ENCODE results near the gene KMT5B.

KMT5B gene

DNA sequence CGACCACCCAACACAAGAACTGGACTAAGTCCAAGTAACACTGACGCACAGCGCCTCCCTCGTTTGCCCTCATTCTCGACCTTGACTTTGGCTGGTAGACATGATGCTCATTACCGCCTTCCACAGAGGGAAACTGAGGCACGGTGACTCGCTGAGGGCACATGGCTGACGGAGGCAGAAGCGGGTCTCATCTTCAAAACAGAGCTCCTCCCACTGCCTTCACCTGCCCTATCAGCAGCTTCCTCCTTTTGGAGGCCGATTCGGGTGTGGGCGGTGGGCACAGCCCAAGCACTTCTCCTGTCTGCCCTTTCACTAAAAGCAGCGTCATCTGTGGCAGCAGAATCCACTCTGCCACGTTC, 2.0 kb upstream of the KMT5B start:
- Histone ChIP-seq H3K9ac (ENCODE audit: low read length) (no peak overlapping the region), H3K4me2 (ENCODE audit: low read depth, low read length) (no peak overlapping the region), H3K27me3 (replicated peaks; ENCODE audit: insufficient read depth, low read length) (peaks cover 11% of the 10 kb centered on the region; the same call in 1 of the 2 replicates), H3K9me3 (replicated peaks; ENCODE audit: insufficient read depth, low read length) (no peaks in the 10 kb centered on the region), H2AFZ (ENCODE audit: low read length) (no peak overlapping the region), H3K27ac (ENCODE audit: low read length) (no peak overlapping the region), H3K36me3 (replicated peaks; ENCODE audit: insufficient read depth, low read length) (no peaks in the 10 kb centered on the region), H3K9me2 (replicated peaks; ENCODE audit: insufficient read depth, low read length) (no peaks in the 10 kb centered on the region), H3K79me2 (ENCODE audit: low read length) (peaks cover 26% of the 10 kb centered on the region), H3K4me3 (ENCODE audit: low read length) (no peak overlapping the region), H3F3A (ENCODE audit: insufficient read depth, low read length) (peaks cover 8% of the 10 kb centered on the region; the same call in 1 of the 2 replicates), H3K4me1 (ENCODE audit: low read length) (peaks cover 16% of the 10 kb centered on the region; the same call in 1 of the 2 replicates), H4K20me1 (ENCODE audit: insufficient read depth, low read length) (no peaks in the 10 kb centered on the region)
- no peak for DNase-seq
- TF ChIP-seq EZH2 (optimal IDR thresholded peaks at IDR 0.05; ENCODE audit: low read depth, low read length) (no peak), EZH2phosphoT487 (IDR thresholded peaks at IDR 0.05; ENCODE audit: low read length) (no peak)
- TF ChIP-seq, protein P1, sequence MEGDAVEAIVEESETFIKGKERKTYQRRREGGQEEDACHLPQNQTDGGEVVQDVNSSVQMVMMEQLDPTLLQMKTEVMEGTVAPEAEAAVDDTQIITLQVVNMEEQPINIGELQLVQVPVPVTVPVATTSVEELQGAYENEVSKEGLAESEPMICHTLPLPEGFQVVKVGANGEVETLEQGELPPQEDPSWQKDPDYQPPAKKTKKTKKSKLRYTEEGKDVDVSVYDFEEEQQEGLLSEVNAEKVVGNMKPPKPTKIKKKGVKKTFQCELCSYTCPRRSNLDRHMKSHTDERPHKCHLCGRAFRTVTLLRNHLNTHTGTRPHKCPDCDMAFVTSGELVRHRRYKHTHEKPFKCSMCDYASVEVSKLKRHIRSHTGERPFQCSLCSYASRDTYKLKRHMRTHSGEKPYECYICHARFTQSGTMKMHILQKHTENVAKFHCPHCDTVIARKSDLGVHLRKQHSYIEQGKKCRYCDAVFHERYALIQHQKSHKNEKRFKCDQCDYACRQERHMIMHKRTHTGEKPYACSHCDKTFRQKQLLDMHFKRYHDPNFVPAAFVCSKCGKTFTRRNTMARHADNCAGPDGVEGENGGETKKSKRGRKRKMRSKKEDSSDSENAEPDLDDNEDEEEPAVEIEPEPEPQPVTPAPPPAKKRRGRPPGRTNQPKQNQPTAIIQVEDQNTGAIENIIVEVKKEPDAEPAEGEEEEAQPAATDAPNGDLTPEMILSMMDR (IDR thresholded peaks at IDR 0.05; ENCODE audit: low read length): no peak

DNA sequence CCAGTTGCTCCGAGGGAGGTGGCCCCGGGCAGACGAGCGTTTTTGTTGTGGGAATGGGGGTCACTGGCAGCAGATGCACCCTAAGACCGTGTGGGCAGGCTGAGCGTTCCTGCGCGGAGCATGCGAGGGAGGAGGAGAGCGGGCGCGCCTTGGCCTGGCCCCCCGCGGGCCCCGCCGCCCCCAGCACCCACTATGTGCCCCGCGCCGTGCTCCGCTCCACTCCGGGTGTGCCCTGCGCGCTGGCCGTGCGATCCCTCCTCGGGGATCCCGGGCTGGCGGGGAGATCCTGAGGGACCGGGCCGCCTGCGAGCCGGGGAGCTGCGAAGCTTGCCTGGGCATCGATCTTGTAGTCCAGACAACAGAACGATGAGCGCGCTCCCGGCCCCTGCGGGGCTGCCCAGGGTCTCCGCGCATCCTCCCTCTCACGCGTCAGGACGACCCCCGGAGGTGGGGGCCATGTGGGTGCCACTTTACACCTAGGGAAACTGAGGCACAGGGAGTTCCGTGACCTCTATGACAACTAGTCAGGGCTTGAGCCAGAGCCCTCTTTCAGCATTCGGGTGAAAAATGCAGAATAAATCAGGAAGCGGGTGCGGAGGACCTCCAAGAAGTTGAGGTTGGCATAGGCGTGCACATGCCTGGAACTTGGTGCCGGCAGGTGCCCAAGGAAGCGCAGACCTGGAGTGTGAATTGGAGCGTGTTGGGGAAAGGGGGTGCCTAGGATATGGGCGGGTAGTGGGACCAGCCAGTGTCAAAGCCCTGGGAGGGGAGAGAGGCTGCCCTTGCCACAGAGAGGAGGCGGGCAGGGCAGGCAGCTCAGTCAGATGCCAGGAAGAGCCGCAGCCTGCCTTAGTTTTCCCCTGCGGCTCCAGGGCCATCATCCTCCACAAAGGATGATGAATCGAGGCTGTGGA, 1.3 kb upstream of the KMT5B start:
- H3K4me2 ChIP-seq (ENCODE audit: low read depth, low read length): peak overlapping the region; percentile 100
- peaks cover 14% of the 10 kb centered on the region for H3F3A ChIP-seq (ENCODE audit: insufficient read depth, low read length)
- DNase-seq: no peak
- no peaks in the 10 kb centered on the region for H3K36me3 ChIP-seq (replicated peaks; ENCODE audit: insufficient read depth, low read length)
- peaks cover 28% of the 10 kb centered on the region for H3K79me2 ChIP-seq (ENCODE audit: low read length)
- H3K4me3 ChIP-seq (ENCODE audit: low read length): peak overlapping the region; percentile 89
- H3K27me3 ChIP-seq (replicated peaks; ENCODE audit: insufficient read depth, low read length): peaks cover 7% of the 10 kb centered on the region; the same call in 1 of the 2 replicates
- peak overlapping the region; percentile 75; the same call in 1 of the 2 replicates for H3K27ac ChIP-seq (ENCODE audit: low read length)
- peak overlapping the region; percentile 100 for H2AFZ ChIP-seq (ENCODE audit: low read length)
- peak overlapping the region; percentile 91 for H3K9ac ChIP-seq (ENCODE audit: low read length)
- H3K4me1 ChIP-seq (ENCODE audit: low read length): peaks cover 17% of the 10 kb centered on the region; the same call in 1 of the 2 replicates
- H3K9me3 ChIP-seq (replicated peaks; ENCODE audit: insufficient read depth, low read length): no peaks in the 10 kb centered on the region
- TF ChIP-seq, protein P1 (IDR thresholded peaks at IDR 0.05; ENCODE audit: low read length): no peak
- TF ChIP-seq EZH2 (optimal IDR thresholded peaks at IDR 0.05; ENCODE audit: low read depth, low read length) (no peak), EZH2phosphoT487 (IDR thresholded peaks at IDR 0.05; ENCODE audit: low read length) (no peak)
- H3K9me2 ChIP-seq (replicated peaks; ENCODE audit: insufficient read depth, low read length): no peaks in the 10 kb centered on the region
- H4K20me1 ChIP-seq (ENCODE audit: insufficient read depth, low read length): no peaks in the 10 kb centered on the region

DNA sequence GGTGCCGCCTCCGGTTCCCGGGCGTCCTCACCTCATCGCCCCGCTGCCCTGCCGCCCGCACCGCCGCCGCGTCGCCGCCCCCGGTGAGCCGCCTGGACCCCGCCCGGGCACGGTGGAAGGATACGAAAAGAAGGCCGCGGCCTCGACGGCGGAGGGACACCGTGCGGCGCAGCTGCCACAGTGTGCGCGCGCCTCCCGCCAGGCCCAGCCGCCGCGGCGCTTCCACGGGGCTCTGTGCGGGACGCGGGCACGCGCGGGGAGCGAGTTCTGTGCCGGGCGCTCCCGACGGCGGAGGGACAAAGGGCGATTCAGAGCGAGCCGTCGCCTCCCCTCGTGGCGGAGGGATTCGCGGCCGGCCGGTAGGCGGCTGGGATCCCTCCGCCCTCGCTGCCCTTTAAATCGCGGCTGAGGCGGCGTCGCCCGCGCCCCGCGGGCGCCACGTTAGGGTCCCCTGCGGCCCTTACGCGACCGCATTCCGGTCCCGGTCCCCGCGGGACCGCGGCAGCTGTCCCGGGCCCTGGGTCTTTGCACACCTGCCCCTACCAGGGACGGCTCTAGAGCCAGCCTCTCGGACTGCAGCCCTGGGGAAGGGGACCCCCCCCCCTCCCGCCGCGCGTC, 568 bp upstream of the KMT5B start:
- no peaks in the 10 kb centered on the region for H4K20me1 ChIP-seq (ENCODE audit: insufficient read depth, low read length)
- H3K36me3 ChIP-seq (replicated peaks; ENCODE audit: insufficient read depth, low read length): no peaks in the 10 kb centered on the region
- H3K4me2 ChIP-seq (ENCODE audit: low read depth, low read length): peak overlapping the region; percentile 100
- H3F3A ChIP-seq (ENCODE audit: insufficient read depth, low read length): peaks cover 22% of the 10 kb centered on the region
- peaks cover 7% of the 10 kb centered on the region; the same call in 1 of the 2 replicates for H3K27me3 ChIP-seq (replicated peaks; ENCODE audit: insufficient read depth, low read length)
- peak overlapping the region; percentile 89 for H3K4me3 ChIP-seq (ENCODE audit: low read length)
- peak overlapping the region; percentile 75; the same call in 1 of the 2 replicates for H3K27ac ChIP-seq (ENCODE audit: low read length)
- H3K4me1 ChIP-seq (ENCODE audit: low read length): peaks cover 22% of the 10 kb centered on the region
- H3K79me2 ChIP-seq (ENCODE audit: low read length): peaks cover 32% of the 10 kb centered on the region
- peak overlapping the region; percentile 91 for H3K9ac ChIP-seq (ENCODE audit: low read length)
- H3K9me2 ChIP-seq (replicated peaks; ENCODE audit: insufficient read depth, low read length): no peaks in the 10 kb centered on the region
- peak; percentile 87 for DNase-seq
- TF ChIP-seq, protein P1 (IDR thresholded peaks at IDR 0.05; ENCODE audit: low read length): no peak
- TF ChIP-seq EZH2 (optimal IDR thresholded peaks at IDR 0.05; ENCODE audit: low read depth, low read length) (no peak), EZH2phosphoT487 (IDR thresholded peaks at IDR 0.05; ENCODE audit: low read length) (no peak)
- peak overlapping the region; percentile 100 for H2AFZ ChIP-seq (ENCODE audit: low read length)
- H3K9me3 ChIP-seq (replicated peaks; ENCODE audit: insufficient read depth, low read length): no peaks in the 10 kb centered on the region

All from MM.1S (cell line).